Measurements from ENCODE around the gene CREB3L1.
"Not testable (repeated sequence)": the region's sequence is repeated elsewhere in the genome, so short reads cannot be mapped to it uniquely, and the experiment has no call there.

Gene CREB3L1

DNA sequence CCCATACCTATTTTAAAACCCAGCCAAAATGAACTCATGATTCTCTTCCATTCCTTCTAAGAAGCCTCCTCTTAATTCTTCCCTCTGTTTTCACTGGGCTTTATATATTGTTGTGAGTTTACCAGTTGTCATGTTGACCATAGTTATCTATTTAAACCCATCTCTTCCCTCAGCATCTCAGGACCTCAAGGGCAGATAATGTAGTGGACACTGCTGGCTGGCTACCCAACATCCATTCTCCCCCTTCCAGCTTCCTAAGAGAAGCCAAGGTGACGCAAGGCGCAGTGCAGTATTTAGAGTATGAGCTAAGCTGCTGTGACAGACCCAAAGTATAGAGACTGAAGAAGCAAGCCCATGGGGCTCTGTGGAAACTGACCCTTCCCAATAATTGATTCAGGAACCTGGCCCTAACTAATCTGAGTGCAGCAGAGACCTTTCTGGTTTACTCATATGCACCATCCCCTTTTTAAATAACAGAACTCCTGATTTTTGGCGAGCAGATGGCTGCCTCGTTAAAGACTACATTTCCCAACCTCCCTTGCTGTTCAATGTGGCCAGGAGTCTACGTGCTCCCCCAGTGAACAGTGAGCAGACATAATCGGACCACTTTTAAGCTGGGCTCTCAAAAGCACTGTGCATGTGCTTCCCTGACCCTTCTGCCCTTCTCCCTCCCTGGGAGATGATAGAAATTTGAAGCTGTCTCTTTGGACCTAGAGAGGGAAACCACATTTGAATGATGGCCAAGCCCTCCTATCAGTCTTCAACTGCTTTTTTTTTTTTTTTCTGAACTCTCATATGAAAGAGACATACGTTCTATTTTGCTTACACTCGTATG, 28.1 kb upstream of the CREB3L1 start:
- DNase-seq = no peak

DNA sequence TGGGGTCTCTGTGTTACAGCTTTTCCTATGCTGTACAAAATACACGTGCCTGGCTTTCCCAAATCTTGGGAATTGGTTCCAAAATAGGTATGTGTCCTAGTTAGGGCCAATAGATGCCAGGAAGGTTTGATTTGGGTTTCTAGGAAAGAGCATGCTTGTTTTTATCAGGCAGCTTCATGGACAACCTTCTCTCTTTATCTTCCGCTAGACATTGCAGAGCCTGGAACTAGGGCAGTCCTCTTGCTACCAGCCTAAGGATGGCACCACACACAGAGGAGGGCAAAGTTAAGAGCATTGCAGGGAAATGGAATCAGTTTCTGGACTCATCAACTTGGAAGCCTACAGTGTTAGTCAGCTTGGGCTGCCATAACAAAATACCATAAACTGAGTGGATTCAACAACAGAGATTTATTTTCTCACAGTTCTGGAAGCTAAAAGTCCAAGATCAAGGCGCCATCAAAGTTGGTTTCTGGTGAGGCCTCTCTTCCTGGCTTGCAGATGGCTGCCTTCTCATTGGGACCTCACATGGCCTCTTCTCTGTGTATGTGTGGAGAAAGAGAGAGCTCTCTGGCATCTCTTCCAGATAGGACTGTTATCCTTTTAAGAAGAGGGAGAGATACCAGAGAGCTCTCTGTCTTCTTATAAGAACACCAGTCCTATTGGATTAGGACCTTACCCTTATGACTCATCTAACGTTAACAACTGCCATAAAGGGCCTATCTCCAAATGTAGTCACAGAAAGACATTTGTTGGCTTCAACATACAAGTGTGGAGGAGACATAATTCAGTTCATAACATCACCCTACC, 27.3 kb upstream of the CREB3L1 start:
- DNase-seq = no peak

DNA sequence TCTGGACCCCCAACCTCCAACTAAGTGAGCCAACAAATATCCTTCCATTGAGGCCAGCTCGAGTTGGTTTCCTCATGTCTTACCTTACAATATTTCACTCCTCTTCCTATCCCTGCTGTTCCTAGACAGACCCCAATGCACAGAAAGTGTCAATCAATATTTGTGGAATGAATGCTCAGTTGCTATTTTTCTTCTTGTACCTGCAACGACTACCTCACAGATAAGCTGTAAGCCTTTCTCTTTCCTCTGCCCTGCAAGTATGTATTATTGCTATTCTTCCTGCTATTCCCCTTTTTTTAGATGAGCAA, 26.8 kb upstream of the CREB3L1 start:
- no peak for DNase-seq

DNA sequence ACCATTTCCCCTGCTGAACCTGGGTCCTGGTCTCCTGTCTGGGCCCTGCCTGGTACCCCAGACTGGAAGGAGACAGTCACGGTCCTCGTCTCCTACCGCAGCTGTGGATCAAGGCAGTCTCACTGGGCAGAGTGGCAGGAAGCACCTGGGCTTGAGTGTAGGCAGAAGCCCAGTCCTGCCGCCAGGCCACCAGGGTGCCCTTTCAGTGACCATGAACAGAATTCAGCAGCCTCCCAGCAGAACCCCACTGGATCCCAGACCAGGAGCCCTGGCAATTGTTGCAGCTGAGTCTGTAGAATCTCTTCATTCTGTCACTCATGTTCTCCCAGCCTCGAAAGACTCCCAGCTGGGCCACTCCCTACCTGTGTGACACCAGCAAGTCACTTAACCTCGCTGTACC, 25.5 kb upstream of the CREB3L1 start:
- no peak for DNase-seq

DNA sequence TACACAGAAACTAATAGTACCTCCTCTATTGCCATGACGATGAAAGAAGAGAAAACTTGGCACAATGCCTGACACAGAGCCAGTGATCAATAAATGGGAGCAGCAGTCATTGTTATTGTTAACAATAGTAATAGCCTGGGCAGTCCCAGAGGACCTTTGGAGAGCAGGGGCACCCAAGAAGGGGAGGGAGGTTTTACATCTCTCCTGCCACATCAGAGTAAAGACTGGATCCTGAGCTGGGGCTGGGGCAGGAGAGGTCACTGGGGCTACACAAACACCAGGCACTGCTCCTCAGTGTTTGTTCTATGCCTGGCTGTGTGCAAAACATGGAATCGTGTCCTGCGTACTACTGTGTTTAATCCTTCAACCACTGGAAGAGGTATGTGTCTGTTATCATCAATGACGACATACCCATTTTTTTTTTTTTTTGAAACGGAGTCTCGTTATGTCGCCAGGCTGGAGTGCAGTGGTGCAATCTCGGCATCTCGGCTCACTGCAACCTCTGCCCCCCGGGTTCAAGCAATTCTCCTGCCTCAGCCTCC, 25.0 kb upstream of the CREB3L1 start:
- no peak for DNase-seq

DNA sequence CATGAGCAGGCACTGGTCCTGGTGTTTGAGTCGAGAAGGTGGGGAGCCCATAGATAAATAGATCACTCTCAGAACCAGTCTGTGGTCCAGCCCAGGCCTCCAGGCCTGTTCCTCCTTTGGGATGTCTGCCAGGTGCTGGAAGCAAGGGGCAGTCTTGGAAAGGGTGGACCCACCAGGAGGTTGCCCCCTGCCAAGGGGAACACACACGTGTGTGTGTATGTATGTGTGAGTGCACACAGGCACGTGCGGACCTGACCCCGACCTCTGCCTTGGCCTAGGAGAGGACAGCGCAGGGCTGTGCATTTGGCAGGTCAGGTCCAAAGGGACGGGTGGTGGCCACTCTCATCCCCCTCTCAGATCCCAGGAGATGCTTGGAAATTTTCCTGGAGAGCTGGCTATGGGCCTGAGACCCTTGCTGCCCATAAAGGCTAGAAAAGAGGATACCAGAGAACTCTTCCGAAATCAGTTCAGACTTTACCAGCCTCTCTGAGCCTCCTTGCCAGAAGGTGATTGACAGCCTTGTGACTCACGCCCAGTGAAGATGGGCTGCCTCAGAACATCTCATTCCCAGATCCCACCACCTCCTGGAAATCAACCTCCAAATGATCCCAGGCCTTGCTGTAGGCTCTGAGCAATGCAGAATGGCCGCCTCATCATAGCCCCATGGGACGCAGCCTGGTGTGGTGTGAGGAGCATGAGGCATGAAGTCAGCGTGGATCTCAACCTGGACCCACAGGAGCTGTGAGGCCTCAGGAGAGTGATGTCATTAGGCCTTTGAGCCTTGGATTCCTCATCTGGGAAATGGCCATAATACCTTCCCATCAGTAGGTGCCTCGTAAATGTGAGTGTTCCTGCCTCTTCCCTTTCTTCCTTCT, 24.0 kb upstream of the CREB3L1 start:
- no peak for DNase-seq

DNA sequence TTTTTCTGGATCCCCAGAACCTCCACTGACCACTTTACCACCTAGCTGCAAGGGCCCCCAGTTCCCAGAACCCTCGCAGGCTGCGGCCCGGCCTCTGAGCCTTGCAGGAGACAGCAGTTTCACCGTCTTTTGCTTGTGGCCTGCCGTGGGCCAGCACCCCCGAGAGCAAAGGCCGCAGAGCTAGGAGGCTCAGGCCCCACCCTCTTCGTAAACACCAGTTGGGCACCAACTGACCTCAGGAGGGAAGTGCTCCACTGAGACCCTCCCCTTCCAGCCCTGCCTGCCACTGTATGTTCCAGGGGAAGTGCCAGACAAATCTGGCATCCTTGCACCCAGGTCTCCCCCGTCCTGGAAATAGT, 23.4 kb upstream of the CREB3L1 start:
- DNase-seq = no peak

DNA sequence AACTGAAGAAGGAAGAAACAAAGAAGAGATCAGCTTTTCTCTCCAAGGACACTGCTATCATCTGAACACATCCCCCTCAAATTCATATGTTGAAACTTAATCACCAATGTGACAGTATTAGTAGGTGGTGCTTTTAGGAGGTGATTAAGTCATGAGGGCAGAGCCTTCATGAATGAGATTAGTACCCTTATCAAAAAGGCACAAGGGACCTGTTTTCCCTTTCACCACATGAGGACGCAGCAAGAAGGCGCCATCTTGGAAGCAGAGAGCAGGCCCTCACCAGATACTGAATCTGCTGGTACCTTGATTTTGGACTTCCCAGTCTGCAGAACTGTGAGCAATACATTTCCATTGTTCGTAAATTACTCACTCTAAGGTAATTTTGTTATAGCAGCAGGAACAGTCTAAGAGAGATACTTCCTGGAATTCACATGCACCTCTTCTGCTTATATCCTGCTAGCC, 20.9 kb upstream of the CREB3L1 start:
- DNase-seq = no peak

DNA sequence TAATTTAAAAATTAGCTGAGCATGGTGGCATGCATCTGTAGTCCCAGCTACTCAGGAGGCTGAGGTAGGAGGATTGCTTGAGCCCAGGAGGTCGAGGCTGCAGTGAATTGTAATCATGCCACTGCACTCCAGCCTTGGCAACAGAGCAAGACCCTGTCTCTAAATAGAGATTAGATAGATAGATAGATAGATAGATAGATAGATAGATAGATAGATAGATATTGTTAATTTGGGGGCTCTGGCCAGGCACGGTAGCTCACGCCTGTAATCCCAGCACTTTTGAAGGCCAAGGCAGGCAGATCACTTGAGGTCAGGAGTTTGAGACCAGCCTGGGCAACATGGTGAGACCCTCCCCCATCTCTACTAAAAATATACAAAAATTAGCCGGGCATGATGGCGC, 18.1 kb upstream of the CREB3L1 start:
- DNase-seq = not testable (repeated sequence)

DNA sequence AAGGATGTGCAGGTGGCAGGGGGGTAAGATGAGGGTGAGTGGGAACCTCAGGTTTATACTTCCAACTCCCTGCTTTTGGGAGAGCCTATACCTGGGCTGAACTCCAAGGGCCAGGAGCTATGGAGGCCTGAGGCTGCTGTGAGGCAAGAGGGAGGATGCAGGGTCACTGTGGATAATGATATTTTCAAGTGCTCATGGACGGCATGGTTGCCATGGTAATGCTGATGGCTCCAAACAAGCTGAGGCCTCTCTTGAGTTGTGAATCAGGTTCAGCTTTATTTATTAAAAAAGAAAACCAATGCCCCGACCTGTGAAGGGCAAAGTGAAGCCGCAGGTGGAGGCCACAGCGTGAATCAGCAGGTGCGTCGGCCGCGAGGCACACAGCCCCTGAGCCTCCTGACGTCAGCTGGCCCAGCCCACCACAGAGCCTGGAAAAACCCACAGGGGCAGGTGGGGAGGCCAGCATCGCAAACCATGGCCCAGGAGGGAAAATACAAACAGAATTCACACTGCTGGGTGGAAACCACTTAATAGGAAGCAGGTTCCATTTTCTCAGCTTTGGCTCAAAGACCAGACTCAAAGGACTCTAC, 17.4 kb upstream of the CREB3L1 start:
- no peak for DNase-seq

DNA sequence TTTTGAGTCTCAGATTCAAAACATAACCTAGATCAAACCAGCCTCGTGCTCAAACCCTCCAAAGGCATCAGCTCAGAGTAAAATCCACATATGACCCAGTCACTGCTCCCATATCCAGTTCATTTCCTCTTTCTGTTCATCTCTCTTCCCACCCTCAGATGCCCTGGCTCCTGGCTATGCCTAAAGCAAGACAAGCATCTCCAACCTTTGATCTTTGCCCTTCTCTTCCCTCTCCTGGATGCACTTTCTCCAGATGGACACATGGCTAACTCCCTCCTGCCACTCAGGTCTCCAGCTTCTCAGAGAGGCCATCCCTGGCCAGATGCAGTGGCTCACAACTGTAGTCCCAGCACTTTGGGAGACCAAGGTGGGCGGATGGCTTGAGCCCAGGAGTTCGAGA, 14.3 kb upstream of the CREB3L1 start:
- DNase-seq = no peak

DNA sequence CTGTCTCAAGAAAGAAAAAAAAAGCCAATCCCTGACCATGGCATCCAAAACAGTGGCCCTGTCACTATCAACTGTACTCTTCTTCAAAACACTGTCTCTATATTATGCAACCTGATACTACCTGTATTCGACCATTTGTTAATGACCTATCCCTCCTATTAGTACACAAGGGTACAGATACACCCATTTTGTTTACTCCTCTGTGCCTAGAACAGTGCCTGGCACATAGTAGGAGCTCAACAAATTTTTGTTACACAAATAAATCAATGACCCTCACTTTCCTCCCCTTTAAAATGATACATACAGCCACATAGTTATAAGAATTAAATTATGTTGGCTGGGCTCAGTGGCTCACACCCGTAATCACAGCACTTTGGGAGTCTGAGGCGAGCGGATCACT, 13.4 kb upstream of the CREB3L1 start:
- no peak for DNase-seq

DNA sequence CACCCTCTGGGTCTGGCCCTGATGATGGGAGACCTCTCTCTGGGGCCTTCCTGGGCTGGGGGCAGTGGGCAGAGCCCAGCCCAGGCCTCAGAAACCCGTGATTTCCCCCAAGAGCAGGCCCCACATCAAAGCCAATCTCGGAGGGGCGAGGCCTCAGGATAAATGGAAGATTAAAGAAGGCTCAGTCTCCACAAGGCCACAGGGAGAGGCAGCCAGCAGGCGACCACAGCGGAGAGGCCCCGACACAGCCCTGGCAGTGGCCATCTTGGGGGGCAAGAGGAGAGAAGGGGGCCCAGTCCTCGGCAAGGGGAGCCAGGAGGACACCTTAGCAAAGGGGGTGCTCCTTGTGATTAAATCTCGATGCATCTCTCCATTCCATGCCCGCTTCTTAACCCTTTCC, 12.5 kb upstream of the CREB3L1 start:
- DNase-seq = no peak

DNA sequence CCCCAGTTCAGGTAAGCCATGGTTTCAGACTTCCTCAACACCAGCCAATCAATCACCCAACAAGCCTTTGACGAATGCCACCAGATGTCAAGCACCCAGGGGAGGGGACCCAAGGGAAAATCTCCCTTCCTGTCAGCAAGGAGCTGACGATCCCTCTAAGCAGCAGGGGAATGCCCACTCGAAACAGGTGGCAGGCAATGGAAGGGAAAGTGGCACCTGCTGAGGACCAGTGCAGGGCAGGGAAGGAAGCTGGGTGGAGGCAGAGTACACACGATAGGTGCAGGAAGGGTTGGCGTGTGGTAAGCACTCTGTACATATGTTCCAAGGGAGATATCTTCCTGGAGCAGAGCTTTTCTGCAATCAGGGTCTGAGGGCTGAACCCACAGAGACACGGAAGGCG, 11.7 kb upstream of the CREB3L1 start:
- DNase-seq = no peak

DNA sequence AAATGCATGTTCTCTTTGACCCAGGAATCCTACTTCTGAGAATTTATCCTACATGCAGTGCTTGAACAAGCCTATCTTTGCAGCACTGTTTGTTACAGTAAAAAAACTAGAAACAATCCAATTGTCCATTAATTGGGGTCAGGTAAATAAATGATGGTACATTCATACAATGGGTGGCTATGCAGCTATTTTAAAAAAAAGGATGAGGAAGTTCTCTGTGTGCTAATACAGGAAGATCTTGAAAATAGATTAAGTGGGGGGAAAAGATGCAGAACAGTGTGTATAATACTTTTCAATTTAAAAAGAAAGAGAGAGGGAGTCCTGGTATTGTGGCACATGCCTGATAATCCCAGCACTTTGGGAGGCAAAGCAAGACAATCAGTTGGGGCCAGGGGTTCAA, 9.5 kb upstream of the CREB3L1 start:
- DNase-seq = no peak

DNA sequence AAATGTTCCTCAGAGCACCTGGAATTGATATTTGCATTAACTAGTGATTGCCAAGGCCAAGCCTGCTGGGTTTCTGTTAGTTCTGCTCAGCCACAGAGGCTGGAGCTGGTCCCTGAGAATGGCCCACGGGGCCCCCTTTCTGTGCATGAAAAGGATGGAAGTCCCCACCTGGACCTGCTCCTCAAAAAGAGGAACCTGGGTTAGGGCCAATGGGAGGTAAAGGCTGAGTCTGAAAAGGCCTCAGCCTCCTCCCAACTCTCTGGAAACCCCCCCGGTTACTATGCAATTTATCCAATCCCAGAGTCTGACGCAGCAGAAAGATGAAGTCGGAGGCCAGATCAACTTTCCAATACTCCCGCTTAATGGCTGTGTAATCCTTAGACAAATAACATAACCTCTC, 6.8 kb upstream of the CREB3L1 start:
- DNase-seq = no peak

DNA sequence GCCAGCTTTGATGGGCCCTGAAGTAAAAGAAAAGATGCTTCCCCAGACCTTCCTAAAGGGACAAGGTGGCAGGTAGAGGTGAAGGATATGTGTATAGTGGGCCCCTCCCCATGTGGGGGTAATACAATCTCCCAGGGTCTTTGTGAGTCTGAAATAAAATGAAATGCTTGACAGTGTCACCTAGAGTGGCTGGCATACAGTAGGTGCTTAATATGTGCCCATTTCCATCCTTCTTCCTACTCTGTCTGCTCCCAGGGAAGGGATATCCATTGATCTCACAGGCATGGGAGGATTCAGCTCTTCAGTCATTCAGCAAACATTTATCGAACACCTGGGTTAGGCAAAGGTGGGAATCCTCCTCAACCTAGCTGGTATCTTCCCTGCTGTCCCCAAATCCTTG, 6.1 kb upstream of the CREB3L1 start:
- no peak for DNase-seq

DNA sequence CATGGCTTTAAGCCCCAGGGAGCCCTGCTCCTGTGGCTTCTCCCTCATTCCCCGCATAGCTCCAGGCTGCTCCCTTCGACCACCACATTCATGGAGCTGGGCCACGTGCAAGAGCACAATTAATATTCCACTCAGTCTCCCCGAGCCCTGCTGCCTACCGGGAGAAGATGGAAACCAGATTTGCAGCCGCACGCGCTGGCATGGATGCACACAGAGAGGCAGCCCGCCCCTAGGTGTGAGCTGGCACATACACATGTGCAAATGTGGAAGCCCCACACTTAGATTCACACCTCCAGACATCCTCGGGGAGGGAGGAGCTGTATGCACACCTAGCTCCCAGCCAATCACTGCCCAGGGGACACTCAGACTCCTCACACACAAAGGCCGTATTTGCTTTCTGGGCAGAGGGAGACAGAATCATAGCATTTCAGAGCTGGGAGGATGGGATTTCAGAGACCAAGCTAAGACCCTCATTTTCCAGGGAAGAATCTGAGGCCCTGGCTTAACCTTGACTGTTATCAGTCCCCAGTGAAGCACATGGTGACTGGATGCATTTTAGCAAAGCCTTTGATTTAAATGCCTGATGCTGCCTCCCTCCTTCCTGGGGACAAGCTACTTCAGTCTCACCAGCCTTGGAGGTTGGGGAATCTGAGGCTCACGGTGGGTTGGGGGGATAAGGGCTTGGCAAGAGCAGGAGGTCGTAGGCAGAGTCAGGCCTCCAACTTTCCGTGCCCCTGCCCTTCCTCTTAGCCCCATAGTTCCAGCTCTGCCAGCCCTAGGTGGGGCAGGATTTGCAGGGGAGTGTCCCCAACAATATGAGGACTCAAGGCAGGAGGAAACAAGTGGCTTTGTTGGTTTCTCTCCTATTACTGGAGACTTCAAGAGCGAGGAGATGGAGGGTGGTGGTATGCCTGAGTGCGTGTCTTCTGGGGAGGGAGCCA, 5.3 kb upstream of the CREB3L1 start:
- DNase-seq = no peak

DNA sequence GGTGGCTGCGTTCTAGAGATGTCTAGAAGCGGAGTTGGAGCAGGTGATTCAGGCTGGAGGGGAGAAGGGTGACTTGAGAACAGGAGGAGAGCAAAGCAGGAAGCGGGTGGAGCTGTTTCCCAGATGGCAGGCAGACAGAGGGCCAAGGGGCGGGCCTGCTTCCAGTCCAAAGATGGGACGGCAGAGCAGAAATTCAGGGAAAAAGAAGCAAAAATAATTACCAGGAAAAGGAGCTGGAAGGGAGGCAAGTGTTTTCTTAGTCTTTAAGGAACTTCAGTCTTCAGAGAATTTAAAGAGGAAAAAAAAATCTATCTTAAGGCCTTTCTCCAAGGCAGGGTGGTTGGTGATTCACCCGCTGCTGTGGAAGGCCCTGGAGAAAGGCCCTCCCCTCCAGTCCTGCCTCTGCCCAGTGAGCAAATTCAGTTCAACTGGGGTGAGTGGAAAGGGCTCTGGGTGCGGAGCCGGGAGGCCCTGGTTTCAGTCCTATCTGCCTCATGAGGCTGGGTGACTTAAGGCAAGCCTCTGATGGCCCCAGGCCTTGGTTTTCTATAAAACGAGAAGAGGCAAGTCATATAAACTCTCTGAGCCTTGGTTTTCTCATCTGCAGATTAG, 4.5 kb upstream of the CREB3L1 start:
- DNase-seq = no peak

DNA sequence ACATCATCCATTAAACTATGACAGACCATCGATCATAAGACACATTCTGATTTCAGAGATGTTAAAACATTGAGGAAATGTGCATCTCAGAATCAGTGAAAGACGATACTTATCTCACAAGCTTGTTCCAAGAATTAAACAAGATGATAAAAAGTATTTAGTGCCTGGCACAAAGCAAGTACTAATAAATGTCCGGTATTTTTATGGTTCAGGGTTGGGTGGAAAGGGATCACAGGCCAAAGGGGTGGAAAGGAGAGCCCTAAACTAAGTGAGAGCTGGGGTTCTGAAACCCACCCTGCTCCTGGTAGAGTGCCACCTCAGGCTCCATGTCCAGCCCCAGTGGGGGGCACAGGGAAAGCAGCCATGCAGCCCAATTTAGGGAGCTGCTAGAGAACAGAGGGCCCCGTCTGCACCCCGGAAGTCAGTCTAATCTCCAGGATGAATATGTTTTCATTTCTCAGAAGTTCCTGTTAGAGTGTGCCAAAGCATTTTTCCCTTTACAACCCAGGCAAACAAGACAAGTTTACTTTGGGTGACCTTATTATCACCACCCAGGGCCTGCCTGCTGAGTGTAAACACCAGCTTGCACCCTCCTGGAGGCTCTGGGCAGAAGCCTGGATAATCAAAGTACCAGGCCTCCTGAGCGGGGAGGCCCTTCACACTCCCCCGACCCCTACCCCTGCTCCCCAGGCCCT, 3.8 kb upstream of the CREB3L1 start:
- DNase-seq = no peak

Data from SIG-M5 (cell line).